Neural progenitor cell (in vitro differentiated cells): ENCODE measurements around the gene NLRP7. TPM values are rescaled to one million over a fixed set of nuclear protein-coding genes. Genes with fewer than 3 reads are reported as not detected.
"Not testable (repeated sequence)": the region's sequence is repeated elsewhere in the genome, so short reads cannot be mapped to it uniquely, and the experiment has no call there.

Source experiments
- DNase-seq: peaks from one replicate; pipeline ENCODE4 v3.0.0-alpha.2; 2016; ENCODE audit warnings: low spot score
- H2AFZ ChIP-seq: fragments of 200-600 bp; sonication (generic); replicated peaks from 2 replicates; pipeline ENCODE4 v1.6.1; 2016; ENCODE audit warnings: antibody characterized with exemption
- H3F3A ChIP-seq: fragments of 200-600 bp; sonication (generic); 2 replicates; pipeline ENCODE4 v1.6.1; 2016; ENCODE audit warnings: antibody characterized with exemption, low read depth
- H3K27ac ChIP-seq: fragments of 200-600 bp; sonication (generic); 2 replicates; pipeline ENCODE4 v1.5.1; 2016; ENCODE audit warnings: mild to moderate bottlenecking
- H3K27me3 ChIP-seq: fragments of 200-600 bp; sonication (generic); 2 replicates; pipeline ENCODE4 v1.6.1; 2016; ENCODE audit warnings: mild to moderate bottlenecking, moderate library complexity
- H3K36me3 ChIP-seq: fragments of 200-600 bp; sonication (generic); 2 replicates; pipeline ENCODE4 v1.5.1; 2016
- H3K4me1 ChIP-seq: fragments of 200-600 bp; sonication (generic); 2 replicates; pipeline ENCODE4 v1.6.1; 2016; ENCODE audit warnings: mixed run types
- H3K4me2 ChIP-seq: fragments of 200-600 bp; sonication (generic); 2 replicates; pipeline ENCODE4 v1.6.1; 2016
- H3K4me3 ChIP-seq: fragments of 200-600 bp; sonication (generic); 2 replicates; pipeline ENCODE4 v1.5.1; 2016
- H3K79me2 ChIP-seq: fragments of 200-600 bp; sonication (generic); 2 replicates; pipeline ENCODE4 v1.6.1; 2016; ENCODE audit warnings: low read depth
- H3K9ac ChIP-seq: fragments of 200-600 bp; sonication (generic); 2 replicates; pipeline ENCODE4 v1.6.1; 2016
- H3K9me3 ChIP-seq: fragments of 200-600 bp; sonication (generic); 2 replicates; pipeline ENCODE4 v1.5.1; 2016; ENCODE audit warnings: low read depth
- H4K20me1 ChIP-seq: fragments of 200-600 bp; sonication (generic); 2 replicates; pipeline ENCODE4 v1.6.1; 2016; ENCODE audit warnings: low read depth
- H3K27ac Mint-ChIP-seq: 3 replicates; pipeline ENCODE4 v1.8.0; 2021; ENCODE audit warnings: mixed read lengths
- H3K27me3 Mint-ChIP-seq: 2 replicates; pipeline ENCODE4 v1.8.0; 2022; ENCODE audit warnings: low read depth, mild to moderate bottlenecking, inconsistent platforms, moderate library complexity, mixed read lengths; ENCODE audit not compliant: insufficient read depth
- H3K36me3 Mint-ChIP-seq: 3 replicates; pipeline ENCODE4 v1.8.0; 2021; ENCODE audit warnings: mixed read lengths
- H3K4me1 Mint-ChIP-seq: 3 replicates; pipeline ENCODE4 v1.8.0; 2021; ENCODE audit warnings: mixed read lengths
- H3K4me3 Mint-ChIP-seq: 3 replicates; pipeline ENCODE4 v1.8.0; 2021; ENCODE audit warnings: mild to moderate bottlenecking, moderate library complexity, mixed read lengths
- H3K9me3 Mint-ChIP-seq: 3 replicates; pipeline ENCODE4 v1.8.0; 2020; ENCODE audit warnings: mixed read lengths
- CTCF ChIP-seq: fragments of 200-600 bp; sonication (generic); IDR thresholded peaks from 2 replicates; pipeline ENCODE4 v1.5.1; 2017; ENCODE audit warnings: antibody characterized with exemption, mild to moderate bottlenecking
- EZH2 ChIP-seq: fragments of 200-600 bp; sonication (generic); IDR thresholded peaks from 2 replicates; pipeline ENCODE4 v1.6.1; 2017; ENCODE audit warnings: antibody characterized with exemption, mild to moderate bottlenecking, moderate library complexity
- EZH2phosphoT487 ChIP-seq: fragments of 200-600 bp; sonication (generic); IDR thresholded peaks from 2 replicates; pipeline ENCODE4 v1.6.1; 2017; ENCODE audit warnings: antibody characterized with exemption
- total RNA-seq: library from RNA; depleted of rRNA; stranded (reverse); fragments of >200 nt; gene quantifications from 2 replicates; pipeline ENCODE4 v1.2.3, GENCODE V29; 2015; ENCODE audit warnings: low replicate concordance

Gene NLRP7
- total RNA-seq, 1 donor from 2014 or later, result not detected

- not testable (repeated sequence) for H3K4me3 Mint-ChIP-seq, H3K4me2 ChIP-seq, H3K4me1 Mint-ChIP-seq, H3K9ac ChIP-seq, H2AFZ ChIP-seq, H3K9me3 Mint-ChIP-seq, H3K36me3 Mint-ChIP-seq, H3K79me2 ChIP-seq, H3K4me3 ChIP-seq, H4K20me1 ChIP-seq, H3K36me3 ChIP-seq, H3K27ac Mint-ChIP-seq, DNase-seq, H3K27me3 ChIP-seq, H3K9me3 ChIP-seq, H3K27ac ChIP-seq, H3F3A ChIP-seq, H3K27me3 Mint-ChIP-seq, H3K4me1 ChIP-seq
Measured at GRCh38 chr19:54939538-54939937, 7.8 kb downstream of the NLRP7 start.

GRCh38 chr19:54938906-54939305, 8.4 kb downstream of the NLRP7 start:
- no peak overlapping the region for H3K4me3 Mint-ChIP-seq
- Histone ChIP-seq H3F3A (no peaks in the 10 kb centered on the region), H3K9me3 (no peaks in the 10 kb centered on the region), H3K9ac (no peak overlapping the region), H2AFZ (no peak overlapping the region), H3K27me3 (no peaks in the 10 kb centered on the region), H3K79me2 (no peaks in the 10 kb centered on the region), H3K4me3 (no peak overlapping the region), H3K36me3 (no peaks in the 10 kb centered on the region), H3K4me1 (no peaks in the 10 kb centered on the region), H3K4me2 (no peak overlapping the region), H3K27ac (no peak overlapping the region), H4K20me1 (no peaks in the 10 kb centered on the region)
- DNase-seq, result no peak
- TF ChIP-seq EZH2phosphoT487 (no peak), CTCF (no peak), EZH2 (no peak)
- no peak overlapping the region for H3K27ac Mint-ChIP-seq
- H3K36me3 Mint-ChIP-seq, result no peaks in the 10 kb centered on the region
- H3K4me1 Mint-ChIP-seq, result no peaks in the 10 kb centered on the region
- peaks cover 6% of the 10 kb centered on the region for H3K27me3 Mint-ChIP-seq
- H3K9me3 Mint-ChIP-seq, result peaks cover 5% of the 10 kb centered on the region

GRCh38 chr19:54937926-54938325, 9.4 kb downstream of the NLRP7 start:
- Histone ChIP-seq H3K36me3 (no peaks in the 10 kb centered on the region), H3K27me3 (no peaks in the 10 kb centered on the region), H3K4me1 (no peaks in the 10 kb centered on the region), H4K20me1 (no peaks in the 10 kb centered on the region), H3K79me2 (no peaks in the 10 kb centered on the region), H3K9ac (no peak overlapping the region), H3K9me3 (no peaks in the 10 kb centered on the region), H2AFZ (no peak overlapping the region), H3F3A (no peaks in the 10 kb centered on the region), H3K27ac (no peak overlapping the region), H3K4me3 (no peak overlapping the region), H3K4me2 (no peak overlapping the region)
- Mint-ChIP-seq H3K4me1 (no peaks in the 10 kb centered on the region), H3K27me3 (peaks cover 6% of the 10 kb centered on the region), H3K27ac (no peak overlapping the region), H3K9me3 (peaks cover 9% of the 10 kb centered on the region), H3K36me3 (no peaks in the 10 kb centered on the region), H3K4me3 (no peak overlapping the region)
- TF ChIP-seq EZH2phosphoT487 (no peak), EZH2 (no peak), CTCF (no peak)
- no peak for DNase-seq

GRCh38 chr19:54928299-54928698, 19.0 kb downstream of the NLRP7 start:
- H3K9me3 ChIP-seq, result no peaks in the 10 kb centered on the region
- no peaks in the 10 kb centered on the region for H3F3A ChIP-seq
- no peak overlapping the region for H3K9ac ChIP-seq
- Mint-ChIP-seq H3K27ac (no peak overlapping the region), H3K4me3 (no peak overlapping the region), H3K4me1 (no peaks in the 10 kb centered on the region), H3K9me3 (peaks cover 32% of the 10 kb centered on the region), H3K36me3 (no peaks in the 10 kb centered on the region), H3K27me3 (peaks cover 10% of the 10 kb centered on the region)
- no peak overlapping the region for H3K27ac ChIP-seq
- no peaks in the 10 kb centered on the region for H3K4me1 ChIP-seq
- TF ChIP-seq EZH2 (no peak), CTCF (no peak), EZH2phosphoT487 (no peak)
- no peaks in the 10 kb centered on the region for H3K27me3 ChIP-seq
- H4K20me1 ChIP-seq, result no peaks in the 10 kb centered on the region
- H3K4me2 ChIP-seq, result no peak overlapping the region
- DNase-seq, result peak; percentile 35
- no peaks in the 10 kb centered on the region for H3K79me2 ChIP-seq
- no peaks in the 10 kb centered on the region for H3K36me3 ChIP-seq
- H3K4me3 ChIP-seq, result no peak overlapping the region
- H2AFZ ChIP-seq, result no peak overlapping the region
